Mammary epithelial cell (primary cell): ENCODE results near the gene C7orf33.

ENCODE experiments used
- CTCF ChIP-seq, 2 donors: IDR thresholded peaks in 1 of 2; conservative IDR thresholded peaks in 1 of 2; 2 replicates each; pipeline ENCODE4 v1.5.1; 2011 to 2012; ENCODE audit warnings: inconsistent platforms in 2 of 2, low read length in 2 of 2, mild to moderate bottlenecking in 2 of 2, control low read depth in 1 of 2, low read depth in 1 of 2; ENCODE audit not compliant: insufficient read depth in 1 of 2; ENCODE audit errors: extremely low read depth in 1 of 2
- EZH2 ChIP-seq: IDR thresholded peaks from 2 replicates; pipeline ENCODE4 v1.6.1; 2012; ENCODE audit warnings: low read length, inconsistent platforms, borderline replicate concordance

DNA sequence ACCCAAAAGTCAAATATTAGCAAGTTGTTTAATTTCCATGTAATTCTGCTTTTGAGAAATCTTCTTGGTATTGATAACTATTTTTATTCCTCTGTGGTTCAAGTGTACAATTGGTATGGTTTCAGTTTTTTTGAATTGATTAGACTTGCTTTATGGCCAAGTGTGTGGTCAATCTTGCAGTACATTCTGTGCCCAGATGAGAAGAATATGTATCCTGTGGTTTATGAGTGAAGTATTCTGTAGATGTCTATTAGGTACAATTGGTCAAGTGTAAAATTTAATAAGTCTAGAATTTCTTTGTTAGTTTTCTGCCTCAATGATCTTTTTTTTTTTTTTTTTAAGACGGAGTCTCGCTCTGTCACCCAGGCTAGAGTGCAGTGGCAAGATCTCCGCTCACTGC, 36.6 kb upstream of the C7orf33 start:
- no peak for TF ChIP-seq CTCF (conservative IDR thresholded peaks at IDR 0.05 in 1 of 2, IDR thresholded peaks at IDR 0.05 in 1 of 2; ENCODE audit: extremely low read depth in 1 of 2, insufficient read depth in 1 of 2, low read depth in 1 of 2, low read length in 2 of 2)
- TF ChIP-seq EZH2: no peak
